Right lobe of liver (tissue), 4 donors: ENCODE measurements around the gene CCDC28B.

ENCODE experiments used
- POLR2A ChIP-seq: fragments of 450-650 bp; IDR thresholded peaks from one replicate; pipeline ENCODE4 v1.6.1; 2017; ENCODE audit warnings: antibody characterized with exemption, mild to moderate bottlenecking
- TF ChIP-seq, protein P1 (sequence below), 4 donors: fragments of 200-600 bp in 3 of 4; fragments of 450-650 bp in 1 of 4; IDR thresholded peaks; one replicate each; pipeline versions ENCODE4 v1.5.1 to v1.8.0; 2016 to 2022; ENCODE audit warnings: antibody characterized with exemption in 4 of 4, mild to moderate bottlenecking in 2 of 4
- donor health status: DM: no; HTN: no; CAD: no.
- donor health status: DM: no; HTN: no; CAD: no.
- donor health status: DM: no; HTN: yes; CAD: no.

DNA sequence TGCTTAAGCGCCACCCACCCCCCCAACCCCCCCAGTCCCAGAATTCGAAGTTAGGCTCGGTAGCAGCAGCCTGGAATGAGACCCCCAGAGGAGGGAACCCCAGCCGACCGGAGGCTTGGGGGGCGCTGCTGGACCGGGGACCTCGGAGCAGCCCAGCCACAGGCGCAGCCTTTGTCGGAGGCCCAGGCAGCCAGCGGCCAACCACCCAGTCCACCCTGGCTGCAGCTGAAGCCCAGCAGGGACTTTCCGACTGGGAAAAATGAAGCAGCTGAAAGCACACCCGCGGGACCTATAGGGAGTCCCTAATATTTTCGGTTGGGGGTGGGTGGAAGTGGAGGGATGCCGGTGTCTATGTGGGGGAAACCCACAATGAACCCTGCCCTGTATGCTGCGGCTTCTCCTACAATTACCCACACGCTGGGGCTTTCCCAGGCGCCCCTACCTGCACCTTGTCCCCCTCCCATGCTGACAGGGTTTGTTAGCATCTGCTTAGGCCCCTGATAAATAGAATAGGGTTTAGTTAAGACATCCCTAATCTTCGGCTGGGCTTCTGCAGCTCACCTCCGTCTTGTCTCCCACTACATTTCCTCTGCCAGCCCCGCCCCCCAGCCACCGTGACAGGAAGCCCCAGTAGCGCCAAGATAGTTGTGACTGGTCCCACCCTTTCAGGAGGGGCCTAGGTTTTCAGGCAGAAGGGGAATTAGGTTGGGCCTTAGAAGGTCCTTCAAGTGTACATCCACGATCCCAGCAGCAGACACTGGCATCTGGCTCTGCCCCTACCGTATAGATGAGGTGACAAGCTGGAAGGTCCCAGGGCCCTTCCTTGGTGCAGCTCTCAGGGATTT is 838 bp downstream of the CCDC28B start:
- TF ChIP-seq, protein P1, sequence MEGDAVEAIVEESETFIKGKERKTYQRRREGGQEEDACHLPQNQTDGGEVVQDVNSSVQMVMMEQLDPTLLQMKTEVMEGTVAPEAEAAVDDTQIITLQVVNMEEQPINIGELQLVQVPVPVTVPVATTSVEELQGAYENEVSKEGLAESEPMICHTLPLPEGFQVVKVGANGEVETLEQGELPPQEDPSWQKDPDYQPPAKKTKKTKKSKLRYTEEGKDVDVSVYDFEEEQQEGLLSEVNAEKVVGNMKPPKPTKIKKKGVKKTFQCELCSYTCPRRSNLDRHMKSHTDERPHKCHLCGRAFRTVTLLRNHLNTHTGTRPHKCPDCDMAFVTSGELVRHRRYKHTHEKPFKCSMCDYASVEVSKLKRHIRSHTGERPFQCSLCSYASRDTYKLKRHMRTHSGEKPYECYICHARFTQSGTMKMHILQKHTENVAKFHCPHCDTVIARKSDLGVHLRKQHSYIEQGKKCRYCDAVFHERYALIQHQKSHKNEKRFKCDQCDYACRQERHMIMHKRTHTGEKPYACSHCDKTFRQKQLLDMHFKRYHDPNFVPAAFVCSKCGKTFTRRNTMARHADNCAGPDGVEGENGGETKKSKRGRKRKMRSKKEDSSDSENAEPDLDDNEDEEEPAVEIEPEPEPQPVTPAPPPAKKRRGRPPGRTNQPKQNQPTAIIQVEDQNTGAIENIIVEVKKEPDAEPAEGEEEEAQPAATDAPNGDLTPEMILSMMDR (IDR thresholded peaks at IDR 0.05), result no peak
- TF ChIP-seq POLR2A, result no peak
